ENCODE measurements around the gene PSTPIP2.
"Not testable (repeated sequence)": the region's sequence is repeated elsewhere in the genome, so short reads cannot be mapped to it uniquely, and the experiment has no call there.

PSTPIP2 gene

DNA sequence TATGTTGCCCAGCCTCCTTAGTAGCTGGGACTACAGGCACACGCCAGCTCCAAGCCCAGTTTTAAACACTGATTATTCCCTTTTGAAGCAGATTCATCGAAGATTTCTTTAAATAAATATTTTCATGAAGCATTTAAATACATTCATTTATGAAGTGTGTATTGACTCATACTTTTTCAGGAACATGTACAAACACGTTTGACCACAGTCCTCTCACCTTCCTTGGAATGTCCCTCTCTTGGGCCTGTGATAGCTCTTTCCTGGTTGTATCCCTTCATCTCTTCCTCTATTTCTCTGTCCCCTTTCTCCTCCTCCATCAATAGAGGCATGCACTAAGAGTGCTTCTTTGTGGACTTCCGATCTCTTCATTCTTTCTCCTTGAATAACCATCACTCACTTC, 2.5 kb downstream of the PSTPIP2 start:
- no peak for DNase-seq

DNA sequence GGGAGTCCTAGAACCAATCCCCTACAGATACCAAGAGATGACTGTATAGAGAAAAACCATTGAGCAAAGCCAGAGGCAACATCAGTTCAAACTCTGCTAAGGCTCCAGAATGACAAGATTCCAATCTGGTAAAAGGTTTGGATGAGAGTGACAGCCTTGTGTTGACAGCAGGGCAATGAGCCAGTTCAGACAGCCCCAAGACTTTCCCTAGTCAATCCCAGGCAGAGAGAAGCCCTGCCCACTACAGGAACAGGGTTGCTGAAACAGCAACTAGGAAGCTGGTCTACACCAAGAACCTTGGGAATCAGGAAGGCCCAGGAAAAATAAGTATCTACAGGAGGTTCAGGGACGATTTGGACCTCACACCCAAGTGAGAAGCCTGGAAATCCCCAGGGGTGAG, 3.3 kb downstream of the PSTPIP2 start:
- DNase-seq, result no peak

GRCh38 chr18:46067438-46068007, 4.5 kb downstream of the PSTPIP2 start:
- no peak for DNase-seq

GRCh38 chr18:46062781-46063180, 9.3 kb downstream of the PSTPIP2 start:
- no peak for DNase-seq

DNA sequence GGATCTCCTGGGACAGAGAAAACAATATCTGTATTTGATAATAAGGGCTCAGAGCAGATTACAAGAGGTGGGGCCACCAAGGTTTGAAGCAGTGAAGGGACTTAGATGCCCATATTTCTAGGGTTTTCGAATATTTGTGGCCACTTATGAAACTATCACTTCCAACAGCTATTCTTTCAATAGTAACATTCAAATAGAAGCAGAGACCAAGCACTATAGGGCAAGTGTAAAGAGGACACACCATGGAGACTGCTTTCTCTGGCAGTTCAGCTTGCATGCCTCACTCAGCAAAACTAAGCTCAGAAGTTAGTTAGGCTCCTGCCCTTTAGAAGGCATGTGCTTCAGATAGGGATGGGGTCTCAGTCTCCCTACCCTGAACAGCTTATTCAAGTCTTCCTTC, 10.3 kb downstream of the PSTPIP2 start:
- no peak for DNase-seq

DNA sequence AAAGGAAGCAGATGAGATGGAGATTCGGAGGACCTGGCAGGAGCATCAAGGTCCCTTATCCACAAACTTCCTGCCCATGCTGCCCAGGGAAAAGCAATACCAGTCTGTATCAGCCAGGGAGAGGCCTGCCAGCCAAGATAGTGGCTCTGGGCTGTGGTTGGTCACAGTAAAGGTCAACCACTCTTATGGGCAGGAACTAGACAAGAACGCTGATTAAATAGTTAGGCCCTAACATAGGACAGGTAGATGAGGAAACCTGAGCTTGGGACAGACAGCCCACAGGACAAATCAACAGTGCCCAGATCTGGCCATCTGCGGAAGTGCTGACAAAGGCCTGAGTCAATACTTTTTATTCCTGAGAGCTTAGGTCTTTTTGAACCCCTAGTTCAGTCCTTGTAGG, 10.7 kb downstream of the PSTPIP2 start:
- no peak for DNase-seq

GRCh38 chr18:46060359-46060841, 11.7 kb downstream of the PSTPIP2 start:
- DNase-seq, result no peak

- DNase-seq, result no peak
Observed at GRCh38 chr18:46055838-46056230, 16.2 kb downstream of the PSTPIP2 start.

DNA sequence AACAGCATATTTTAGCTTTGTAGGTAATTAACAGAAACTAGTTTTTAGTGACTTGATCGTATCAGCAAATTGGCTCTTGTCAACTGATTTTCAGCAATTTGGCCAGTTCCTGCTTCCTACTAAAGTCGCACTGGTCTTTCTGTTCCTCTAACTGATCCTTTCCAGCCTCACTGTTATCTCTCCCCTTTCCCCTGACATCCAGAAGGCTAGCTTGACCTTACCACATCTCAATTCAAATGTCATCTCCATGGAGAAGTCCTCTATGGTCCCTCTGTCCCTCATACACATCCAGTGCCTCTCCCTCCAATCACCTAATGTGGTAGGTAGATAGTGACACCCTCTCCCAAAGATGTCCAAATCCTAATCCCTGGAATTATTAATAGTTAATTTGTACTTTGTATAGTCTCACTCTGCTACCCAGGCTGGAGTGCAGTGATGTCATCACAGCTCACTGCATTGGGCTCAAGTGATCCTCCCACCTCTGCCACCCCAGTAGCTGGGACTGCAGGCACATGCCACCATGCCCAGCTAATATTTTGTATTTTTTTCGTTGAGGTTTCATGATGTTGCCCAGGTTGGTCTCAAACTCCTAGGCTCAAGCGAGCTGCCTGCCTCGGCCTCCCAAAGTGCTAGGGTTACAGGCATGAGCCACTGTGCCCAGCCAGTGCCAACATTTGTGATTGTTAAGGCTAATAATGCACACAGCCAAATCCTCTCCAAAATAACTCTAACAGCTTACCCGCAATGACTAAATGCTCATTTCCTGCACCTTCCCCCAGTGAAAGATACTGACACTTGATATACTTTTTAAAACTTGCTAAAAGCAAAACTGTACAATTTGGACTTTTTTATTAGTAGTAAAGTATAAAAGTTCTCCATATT, 16.9 kb downstream of the PSTPIP2 start:
- DNase-seq, result no peak

DNA sequence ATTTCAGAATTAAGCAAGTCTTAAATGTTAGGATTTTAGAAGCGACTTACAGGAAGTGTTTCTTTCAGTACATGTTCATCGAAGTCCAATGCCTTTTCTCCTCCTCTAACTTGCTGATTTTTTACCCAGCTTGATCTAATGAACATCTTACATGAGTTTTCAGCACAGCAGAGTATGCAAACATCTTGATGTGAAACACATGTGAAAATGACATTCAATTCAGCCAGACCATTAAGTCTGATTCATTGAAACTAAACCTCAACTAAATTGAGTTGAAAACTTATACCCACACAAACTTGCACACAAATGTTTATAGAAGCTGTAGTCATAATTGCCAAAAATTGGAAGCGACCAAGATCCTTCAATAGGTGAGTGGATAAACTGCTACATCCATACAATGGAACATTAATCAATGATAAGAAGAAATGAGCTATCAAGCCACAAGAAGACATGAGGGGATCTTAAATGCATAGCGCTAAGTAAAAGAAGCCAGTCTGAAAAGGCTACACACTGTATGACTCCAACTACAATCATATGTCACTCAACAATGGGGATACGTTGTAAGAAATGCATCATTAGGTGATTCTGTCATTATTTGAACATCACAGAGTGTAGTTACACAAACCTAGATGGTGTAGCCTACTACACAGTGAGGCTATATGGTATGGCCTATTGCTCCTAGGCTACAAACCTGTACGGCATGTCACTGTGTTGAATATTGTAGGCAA, 18.5 kb downstream of the PSTPIP2 start:
- DNase-seq, result no peak

GRCh38 chr18:46051731-46052461, 20.2 kb downstream of the PSTPIP2 start:
- DNase-seq, result no peak

GRCh38 chr18:46050268-46050667, 21.8 kb downstream of the PSTPIP2 start:
- DNase-seq, result no peak

DNA sequence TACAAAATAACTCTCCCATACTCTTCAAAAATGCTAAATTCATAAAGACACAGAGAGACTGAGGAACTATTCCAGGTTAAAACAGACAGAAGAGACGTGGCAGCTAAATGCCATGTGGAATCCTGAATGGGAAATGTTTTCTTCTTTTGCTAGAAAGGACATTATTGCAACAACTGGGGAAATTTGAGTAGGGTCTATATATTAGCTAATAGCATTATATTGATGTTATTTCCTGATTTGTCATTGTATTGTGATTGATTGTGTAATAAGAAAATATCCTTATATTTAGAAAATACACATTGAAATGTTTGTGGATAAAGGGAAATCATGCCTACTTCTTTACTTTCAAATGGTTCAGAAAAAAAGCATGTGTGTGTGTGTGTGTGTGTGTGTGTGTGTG, 23.4 kb downstream of the PSTPIP2 start:
- no peak for DNase-seq

- not testable (repeated sequence) for DNase-seq
Observed at GRCh38 chr18:46047369-46047768, 24.7 kb downstream of the PSTPIP2 start.

DNA sequence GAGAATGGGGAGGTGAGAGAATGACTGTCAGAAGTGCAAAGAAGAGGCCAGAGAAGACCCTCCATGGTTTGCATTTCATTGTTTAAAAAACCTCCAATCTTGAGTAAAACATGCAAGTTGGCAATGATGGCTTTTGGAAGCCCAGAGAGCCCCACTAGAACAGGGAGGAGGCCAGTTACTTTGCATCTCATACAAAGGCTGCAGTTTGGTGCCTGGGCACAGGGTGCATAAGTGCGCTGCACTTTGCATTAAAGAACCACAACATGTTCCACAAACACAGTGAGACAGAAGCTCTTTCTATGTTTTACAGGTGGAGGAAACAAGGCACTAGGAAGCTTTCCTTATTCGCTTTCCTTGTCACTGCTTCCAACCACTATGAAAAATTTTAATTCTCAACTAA, 25.4 kb downstream of the PSTPIP2 start:
- DNase-seq, result no peak

- DNase-seq, result no peak
Observed at GRCh38 chr18:46046126-46046525, 25.9 kb downstream of the PSTPIP2 start.

DNA sequence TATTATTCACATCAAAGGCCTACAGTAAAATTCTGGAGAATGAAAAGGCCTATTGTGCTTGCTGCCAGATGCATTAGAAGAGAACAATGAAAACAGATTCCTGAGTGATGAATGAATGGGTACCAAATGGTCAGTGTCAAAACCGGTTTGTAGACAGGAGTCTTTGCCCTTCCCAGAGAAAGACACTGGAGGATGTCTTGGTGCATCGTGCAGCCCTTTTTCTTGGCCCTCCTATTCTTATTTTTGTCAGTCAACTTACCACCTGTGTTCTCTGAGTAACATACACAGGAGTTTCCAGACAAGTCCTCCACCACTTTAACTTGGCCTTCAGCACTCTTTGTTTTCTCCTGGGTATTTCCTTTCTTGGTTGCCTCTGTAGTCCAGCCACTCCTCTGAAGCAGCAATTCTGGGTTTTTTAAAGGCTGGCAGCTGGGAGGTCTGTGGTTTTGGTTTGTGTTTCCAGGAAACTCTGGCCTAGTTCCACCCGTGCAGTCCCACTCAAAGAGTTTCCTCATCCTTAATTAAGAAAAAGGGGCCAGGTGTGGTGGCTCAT, 29.4 kb downstream of the PSTPIP2 start:
- DNase-seq, result peak; percentile 99

DNA sequence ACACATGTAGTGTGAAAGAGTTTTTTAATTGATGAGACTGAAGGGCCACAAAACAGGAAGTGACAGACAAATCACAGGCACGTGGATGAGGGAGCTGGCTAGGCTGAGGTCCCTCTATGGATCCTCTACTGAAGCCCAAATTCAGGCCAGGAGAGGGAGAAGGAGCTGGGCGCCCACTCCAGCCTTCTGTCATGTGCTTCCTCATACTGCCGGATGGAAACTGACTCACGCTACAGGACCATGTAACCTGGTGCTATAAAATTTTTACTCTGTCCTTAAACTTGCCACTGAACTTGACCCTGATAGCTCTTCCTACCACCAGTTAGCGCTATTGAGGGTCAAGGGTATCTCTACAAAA, 31.3 kb downstream of the PSTPIP2 start:
- no peak for DNase-seq

DNA sequence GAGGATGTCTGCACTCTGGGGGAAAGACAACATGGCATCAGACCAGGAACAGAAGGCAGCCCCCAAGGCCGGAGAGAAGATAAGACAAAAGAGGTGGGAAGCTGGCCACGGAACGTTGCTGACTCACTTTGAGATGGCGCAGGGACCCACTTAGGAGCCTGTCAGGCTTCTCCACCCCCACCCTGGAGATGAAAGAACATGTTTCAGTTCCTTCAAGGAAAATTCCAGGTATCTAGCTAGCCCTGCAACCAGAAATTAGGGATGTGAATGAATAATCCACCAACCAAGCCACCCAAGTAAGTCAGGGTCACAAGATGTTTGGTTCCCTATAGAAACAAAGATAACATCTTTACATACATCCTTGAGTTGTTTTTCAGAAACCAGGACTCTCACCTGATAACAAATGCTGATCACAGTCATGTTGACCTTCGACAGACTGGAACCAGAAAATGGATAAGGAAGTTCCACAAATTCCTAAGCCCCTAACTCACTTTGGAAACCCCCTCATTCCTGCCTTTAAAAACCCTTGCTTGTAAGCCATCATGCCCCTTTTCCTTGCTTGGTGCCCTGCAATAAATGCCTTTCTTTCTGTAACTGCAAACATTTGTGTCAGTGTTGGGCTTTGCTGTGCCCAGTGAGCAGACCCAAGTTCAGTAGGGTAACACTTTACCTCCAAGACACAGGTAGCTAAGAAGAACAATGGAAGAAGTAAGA, 31.9 kb downstream of the PSTPIP2 start:
- no peak for DNase-seq

- no peak for DNase-seq
Observed at GRCh38 chr18:46037512-46038305, 34.4 kb downstream of the PSTPIP2 start.

All from GF-D8 (cell line).